Prostate gland (tissue), 2 donors: Measurements from ENCODE around the gene LAMTOR2. TPM values are rescaled to one million over a fixed set of nuclear protein-coding genes. Genes with fewer than 3 reads are reported as not detected.

Experiments
- DNase-seq: peaks from one replicate; pipeline ENCODE4 v3.0.0-alpha.2; 2019; ENCODE audit warnings: low spot score
- H3K27ac ChIP-seq, 2 donors: fragments of 200-600 bp; sonication (generic); 2 replicates each; pipeline ENCODE4 v1.5.1; 2017 to 2019
- H3K27me3 ChIP-seq: fragments of 200-600 bp; sonication (generic); replicated peaks from 2 replicates; pipeline ENCODE4 v1.5.1; 2019; ENCODE audit not compliant: insufficient read depth
- H3K36me3 ChIP-seq, 2 donors: fragments of 200-600 bp; sonication (generic); 1 replicate in 1 of 2; 2 replicates in 1 of 2; pipeline versions ENCODE4 v1.5.1 to v1.8.1; 2017 to 2019
- H3K4me1 ChIP-seq: fragments of 200-600 bp; sonication (generic); replicated peaks from 2 replicates; pipeline ENCODE4 v1.5.1; 2019
- H3K4me3 ChIP-seq, 2 donors: fragments of 200-600 bp; sonication (generic); 2 replicates each; pipeline ENCODE4 v1.5.1; 2017 to 2019
- H3K9me3 ChIP-seq: fragments of 200-600 bp; sonication (generic); 2 replicates; pipeline ENCODE4 v1.5.1; 2017
- POLR2A ChIP-seq: fragments of 450-650 bp; IDR thresholded peaks from one replicate; pipeline ENCODE4 v1.6.1; 2016; ENCODE audit warnings: antibody characterized with exemption, mild to moderate bottlenecking
- POLR2AphosphoS5 ChIP-seq: sonication (generic); formaldehyde crosslinking; IDR thresholded peaks from one replicate; pipeline ENCODE4 v1.6.1; 2017; ENCODE audit warnings: antibody characterized with exemption
- WGBS: methylation state at CpG from one replicate; pipeline ENCODE4 v1.1.5; 2018; 5-methylcytosine and 5-hydroxymethylcytosine counted together
- intact Hi-C: fragments of 100-400 bp; cut with DNase I; formaldehyde crosslinking; loops from one replicate; pipeline ENCODE4 v1.14.2; 2022
- total RNA-seq, 2 donors: library from RNA; depleted of rRNA; stranded (reverse); fragments of >200 nt; gene quantifications; one replicate each; pipeline ENCODE4 v1.1.0, GENCODE V29; 2016
- TF ChIP-seq, protein P1 (sequence below), 4 experiments: fragments of 200-600 bp in 2 of 4; fragments of 450-650 bp in 2 of 4; sonication (generic) in 2 of 4; IDR thresholded peaks; 1 replicate in 3 of 4; 2 replicates in 1 of 4; pipeline ENCODE4 v1.5.1; 2016 to 2019; ENCODE audit warnings: antibody characterized with exemption in 4 of 4, mild to moderate bottlenecking in 2 of 4, moderate library complexity in 2 of 4

The LAMTOR2 gene
- total RNA-seq, 2 donors from 2014 or later = 48.0 to 91.4 TPM

DNA sequence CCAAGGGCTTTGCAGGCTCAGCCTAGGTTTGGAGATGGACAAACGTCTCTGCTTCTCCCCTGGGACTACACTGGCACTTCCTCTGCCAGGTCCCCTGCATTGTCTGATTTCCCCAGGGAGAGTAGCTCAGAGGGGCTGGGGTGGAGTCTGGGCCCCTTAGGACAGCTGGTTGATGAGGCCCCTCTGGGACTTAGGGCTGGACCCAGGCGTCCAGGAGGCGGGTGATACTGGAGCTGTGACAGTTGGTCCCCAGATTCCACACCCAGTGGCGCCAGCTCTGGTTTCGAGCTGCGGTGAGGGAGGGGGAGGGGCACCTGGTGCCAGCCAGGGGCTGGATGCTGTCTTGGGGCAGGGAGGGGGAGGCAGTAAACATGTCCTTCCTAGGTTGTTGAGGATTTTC, 35.1 kb downstream of the LAMTOR2 start:
- no peak overlapping the region for H3K27ac ChIP-seq
- no peaks in the 10 kb centered on the region for H3K36me3 ChIP-seq
- no peak for DNase-seq
- 63% methylated on average over 6 of the region's 6 CpGs for WGBS
- intact Hi-C loops = loop anchor here (2.0 to 5.0 kb wide), 2 partner anchors 49 to 138 kb away; no protein-coding TSS in a partner anchor
- no peaks in the 10 kb centered on the region for H3K27me3 ChIP-seq
- H3K4me3 ChIP-seq = no peak overlapping the region
- no peaks in the 10 kb centered on the region for H3K4me1 ChIP-seq
- TF ChIP-seq POLR2AphosphoS5 (no peak), POLR2A (no peak)
- TF ChIP-seq, protein P1, sequence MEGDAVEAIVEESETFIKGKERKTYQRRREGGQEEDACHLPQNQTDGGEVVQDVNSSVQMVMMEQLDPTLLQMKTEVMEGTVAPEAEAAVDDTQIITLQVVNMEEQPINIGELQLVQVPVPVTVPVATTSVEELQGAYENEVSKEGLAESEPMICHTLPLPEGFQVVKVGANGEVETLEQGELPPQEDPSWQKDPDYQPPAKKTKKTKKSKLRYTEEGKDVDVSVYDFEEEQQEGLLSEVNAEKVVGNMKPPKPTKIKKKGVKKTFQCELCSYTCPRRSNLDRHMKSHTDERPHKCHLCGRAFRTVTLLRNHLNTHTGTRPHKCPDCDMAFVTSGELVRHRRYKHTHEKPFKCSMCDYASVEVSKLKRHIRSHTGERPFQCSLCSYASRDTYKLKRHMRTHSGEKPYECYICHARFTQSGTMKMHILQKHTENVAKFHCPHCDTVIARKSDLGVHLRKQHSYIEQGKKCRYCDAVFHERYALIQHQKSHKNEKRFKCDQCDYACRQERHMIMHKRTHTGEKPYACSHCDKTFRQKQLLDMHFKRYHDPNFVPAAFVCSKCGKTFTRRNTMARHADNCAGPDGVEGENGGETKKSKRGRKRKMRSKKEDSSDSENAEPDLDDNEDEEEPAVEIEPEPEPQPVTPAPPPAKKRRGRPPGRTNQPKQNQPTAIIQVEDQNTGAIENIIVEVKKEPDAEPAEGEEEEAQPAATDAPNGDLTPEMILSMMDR (IDR thresholded peaks at IDR 0.05) = no peak
- H3K9me3 ChIP-seq = no peaks in the 10 kb centered on the region

DNA sequence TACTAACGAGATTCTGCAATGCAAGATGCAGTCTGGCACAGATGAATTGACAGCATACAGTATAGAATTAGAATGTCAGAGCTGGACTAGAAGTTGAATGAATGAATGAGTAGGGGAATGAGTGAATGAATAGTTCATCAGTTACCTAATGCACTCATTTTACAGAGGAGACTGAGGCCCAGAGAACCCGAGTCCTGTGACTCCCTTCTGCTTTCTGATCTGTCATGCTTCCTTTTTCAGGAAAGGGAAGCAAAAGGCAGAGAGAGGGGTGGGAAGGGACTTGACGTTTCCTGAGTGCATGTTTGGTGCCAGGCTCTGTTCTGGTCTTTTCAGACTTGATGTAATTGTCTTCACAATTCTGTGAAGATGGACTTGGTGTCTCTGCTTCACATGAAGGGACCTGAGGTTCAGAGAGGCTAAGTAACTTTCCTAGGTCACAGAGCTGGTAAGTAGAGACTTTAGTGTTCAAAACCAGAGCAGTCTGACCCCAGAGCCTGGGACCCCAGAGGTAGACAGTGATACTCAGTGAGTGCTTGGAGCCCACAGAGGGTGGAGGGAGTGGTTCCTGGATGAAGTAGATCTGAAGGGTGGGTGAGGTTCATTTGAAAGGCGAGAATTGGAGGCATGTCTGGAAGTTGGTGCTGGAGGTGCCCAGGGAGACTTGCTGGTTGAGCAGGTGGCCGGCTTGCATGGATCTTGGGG, 35.7 kb downstream of the LAMTOR2 start:
- no peak for DNase-seq

DNA sequence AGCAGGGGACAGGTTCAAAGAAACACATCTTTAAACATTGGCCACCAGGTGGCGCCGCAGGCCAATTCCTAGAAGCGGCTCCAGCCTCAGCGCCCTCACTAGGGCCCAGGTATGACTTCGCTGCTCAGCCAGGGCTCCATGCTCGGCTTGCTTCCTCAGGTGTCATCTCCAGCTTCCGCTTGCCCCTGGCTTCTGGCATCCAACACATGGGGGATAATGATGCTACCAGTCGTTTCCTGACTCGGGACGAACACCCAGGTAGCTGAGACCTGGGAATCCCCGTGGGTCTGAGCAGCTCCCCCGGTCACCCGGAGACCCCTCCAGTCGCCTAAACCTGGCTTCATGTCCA, 36.2 kb downstream of the LAMTOR2 start:
- TF ChIP-seq, protein P1 (IDR thresholded peaks at IDR 0.05) = peak; percentile 63 to 93 (median 90)
- TF ChIP-seq POLR2AphosphoS5 = no peak
- no peak for TF ChIP-seq POLR2A
- no peaks in the 10 kb centered on the region for H3K36me3 ChIP-seq
- DNase-seq = peak; percentile 86
- WGBS = 34% methylated on average over 14 of the region's 14 CpGs
- H3K4me1 ChIP-seq = no peaks in the 10 kb centered on the region
- H3K9me3 ChIP-seq = no peaks in the 10 kb centered on the region
- intact Hi-C loops = loop anchor here (2.0 to 5.0 kb wide), 2 partner anchors 48 to 136 kb away; no protein-coding TSS in a partner anchor
- H3K27ac ChIP-seq = no peak overlapping the region
- no peaks in the 10 kb centered on the region for H3K27me3 ChIP-seq
- no peak overlapping the region for H3K4me3 ChIP-seq

More for the DNA sequence above, 35.7 kb downstream of the LAMTOR2 start:
- TF ChIP-seq, protein P1 (IDR thresholded peaks at IDR 0.05) = no peak
- TF ChIP-seq POLR2AphosphoS5 (no peak), POLR2A (no peak)
- Histone ChIP-seq H3K27ac (no peak overlapping the region), H3K36me3 (no peaks in the 10 kb centered on the region), H3K27me3 (no peaks in the 10 kb centered on the region), H3K9me3 (no peaks in the 10 kb centered on the region), H3K4me3 (no peak overlapping the region), H3K4me1 (no peaks in the 10 kb centered on the region)
- WGBS = 34% methylated on average over 5 of the region's 5 CpGs
- intact Hi-C loops = loop anchor here (2.0 to 5.0 kb wide), 2 partner anchors 49 to 137 kb away; no protein-coding TSS in a partner anchor

DNA sequence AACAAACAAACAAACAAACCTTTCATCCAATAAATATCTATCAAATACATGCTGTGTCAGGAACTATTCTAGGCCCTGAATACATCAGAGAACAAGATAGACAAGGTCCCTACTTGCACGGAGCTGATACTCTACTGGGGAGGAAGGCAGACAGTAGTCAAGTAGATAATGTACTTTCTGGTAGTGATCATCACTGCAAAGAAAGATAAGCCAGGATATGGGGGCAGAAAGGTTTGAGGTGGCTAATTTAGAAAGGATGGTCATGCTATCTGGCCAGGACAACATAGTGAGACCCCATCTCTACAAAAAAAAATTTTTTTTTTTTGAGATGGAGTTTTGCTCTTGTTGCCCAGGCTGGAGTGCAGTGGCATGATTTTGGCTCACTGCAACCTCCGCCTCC, 37.0 kb downstream of the LAMTOR2 start:
- H3K36me3 ChIP-seq = no peaks in the 10 kb centered on the region
- intact Hi-C loops = loop anchor here (2.0 to 5.0 kb wide), 2 partner anchors 47 to 136 kb away; no protein-coding TSS in a partner anchor
- 70% methylated on average over 2 of the region's 2 CpGs for WGBS
- no peak overlapping the region for H3K4me3 ChIP-seq
- H3K9me3 ChIP-seq = no peaks in the 10 kb centered on the region
- H3K27me3 ChIP-seq = no peaks in the 10 kb centered on the region
- no peak for DNase-seq
- TF ChIP-seq POLR2AphosphoS5 = no peak
- TF ChIP-seq, protein P1 (IDR thresholded peaks at IDR 0.05) = no peak
- no peak for TF ChIP-seq POLR2A
- H3K4me1 ChIP-seq = no peaks in the 10 kb centered on the region
- H3K27ac ChIP-seq = no peak overlapping the region

DNA sequence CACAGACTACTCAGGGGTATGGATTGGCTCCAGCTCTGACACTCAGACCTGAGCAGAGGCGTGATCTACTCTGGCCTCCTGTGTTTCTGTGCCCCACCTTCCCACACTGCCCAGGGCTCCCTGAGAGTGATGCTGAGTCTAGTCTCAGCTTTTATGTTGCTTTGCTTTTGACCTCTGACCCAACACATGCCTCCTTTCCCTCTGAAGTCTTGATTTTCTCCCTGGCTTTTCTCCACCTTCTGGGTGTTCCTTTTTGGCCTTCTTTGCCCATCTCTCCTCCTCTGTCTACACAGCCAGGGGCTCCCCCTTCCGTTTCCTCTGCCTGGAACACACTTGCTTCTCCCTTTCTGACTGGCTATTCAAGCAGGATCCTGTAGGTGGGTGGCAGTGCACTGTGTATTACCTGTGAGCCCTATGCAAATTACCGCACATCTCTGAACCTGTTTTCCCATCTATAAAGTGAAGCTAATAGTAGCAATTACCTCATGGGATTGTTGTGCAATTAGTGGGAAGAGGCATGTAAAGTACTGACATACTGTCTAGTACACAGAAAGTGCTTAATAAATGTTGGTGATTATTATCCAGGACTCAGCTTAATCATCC, 41.4 kb downstream of the LAMTOR2 start:
- TF ChIP-seq POLR2A = no peak
- no peak for TF ChIP-seq POLR2AphosphoS5
- TF ChIP-seq, protein P1 (IDR thresholded peaks at IDR 0.05) = no peak
- Histone ChIP-seq H3K27ac (no peak overlapping the region), H3K36me3 (no peaks in the 10 kb centered on the region), H3K9me3 (no peaks in the 10 kb centered on the region), H3K27me3 (no peaks in the 10 kb centered on the region), H3K4me1 (no peaks in the 10 kb centered on the region), H3K4me3 (no peak overlapping the region)
- intact Hi-C loops = loop anchor here (5.0 kb wide), 1 partner anchor 116 kb away; the partner anchor contains the start of gene PMF1
- 75% methylated on average over 3 of the region's 3 CpGs for WGBS
- DNase-seq = no peak
